ENCODE results near the gene SETBP1.

- TF ChIP-seq HMG20B (CRISPR knock-in tag; IDR thresholded peaks at IDR 0.05) = no peak
- TF ChIP-seq ZNF592 (IDR thresholded peaks at IDR 0.05) = no peak
- no peak for TF ChIP-seq CHCHD3 (CRISPR knock-in tag; IDR thresholded peaks at IDR 0.05)
- TF ChIP-seq WHSC1 (IDR thresholded peaks at IDR 0.05; ENCODE audit: low read length) = no peak
- no peak for TF ChIP-seq CTCF (IDR thresholded peaks at IDR 0.05 in 2 of 3, conservative IDR thresholded peaks at IDR 0.05 in 1 of 3; ENCODE audit: insufficient read depth in 2 of 3, low read depth in 1 of 3, low read length in 3 of 3)
- TF ChIP-seq CBX1 (IDR thresholded peaks at IDR 0.05; ENCODE audit: low read depth) = no peak
- TF ChIP-seq BHLHE40 (IDR thresholded peaks at IDR 0.05; ENCODE audit: low read length) = no peak
- TF ChIP-seq CBFB (CRISPR knock-in tag; IDR thresholded peaks at IDR 0.05) = no peak
Measured at GRCh38 chr18:44943311-44943881, 262.7 kb downstream of the SETBP1 start.
